Right lobe of liver (tissue), 4 donors: ENCODE measurements around the gene AKT3.

Source experiments
- POLR2A ChIP-seq: fragments of 450-650 bp; IDR thresholded peaks from one replicate; pipeline ENCODE4 v1.6.1; 2017; ENCODE audit warnings: antibody characterized with exemption, mild to moderate bottlenecking
- TF ChIP-seq, protein P1 (sequence below), 4 donors: fragments of 200-600 bp in 3 of 4; fragments of 450-650 bp in 1 of 4; IDR thresholded peaks; one replicate each; pipeline versions ENCODE4 v1.5.1 to v1.8.0; 2016 to 2022; ENCODE audit warnings: antibody characterized with exemption in 4 of 4, mild to moderate bottlenecking in 2 of 4
- donor health status: DM: no; HTN: no; CAD: no.
- donor health status: DM: no; HTN: no; CAD: no.
- donor health status: DM: no; HTN: yes; CAD: no.

DNA sequence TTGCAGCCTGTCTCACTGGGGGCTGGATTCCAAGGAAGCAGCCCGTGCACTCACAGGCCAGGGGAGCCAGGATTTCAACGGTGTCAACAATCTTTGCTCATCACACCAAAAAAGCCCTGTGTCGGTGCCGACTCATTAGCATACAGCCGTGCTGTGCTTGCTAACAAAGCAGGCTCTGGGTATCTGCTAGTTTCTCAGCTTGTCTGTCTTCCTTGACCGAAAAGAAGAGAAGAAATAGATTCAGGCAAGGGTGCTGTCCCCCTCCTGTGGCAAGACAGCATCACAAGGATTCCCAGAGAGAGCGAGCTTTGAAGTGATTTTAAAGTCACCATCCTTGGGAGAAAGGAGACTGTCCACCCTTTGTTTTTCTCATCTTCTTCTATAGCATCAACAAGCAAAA lies 379.5 kb downstream of the AKT3 start:
- TF ChIP-seq, protein P1, sequence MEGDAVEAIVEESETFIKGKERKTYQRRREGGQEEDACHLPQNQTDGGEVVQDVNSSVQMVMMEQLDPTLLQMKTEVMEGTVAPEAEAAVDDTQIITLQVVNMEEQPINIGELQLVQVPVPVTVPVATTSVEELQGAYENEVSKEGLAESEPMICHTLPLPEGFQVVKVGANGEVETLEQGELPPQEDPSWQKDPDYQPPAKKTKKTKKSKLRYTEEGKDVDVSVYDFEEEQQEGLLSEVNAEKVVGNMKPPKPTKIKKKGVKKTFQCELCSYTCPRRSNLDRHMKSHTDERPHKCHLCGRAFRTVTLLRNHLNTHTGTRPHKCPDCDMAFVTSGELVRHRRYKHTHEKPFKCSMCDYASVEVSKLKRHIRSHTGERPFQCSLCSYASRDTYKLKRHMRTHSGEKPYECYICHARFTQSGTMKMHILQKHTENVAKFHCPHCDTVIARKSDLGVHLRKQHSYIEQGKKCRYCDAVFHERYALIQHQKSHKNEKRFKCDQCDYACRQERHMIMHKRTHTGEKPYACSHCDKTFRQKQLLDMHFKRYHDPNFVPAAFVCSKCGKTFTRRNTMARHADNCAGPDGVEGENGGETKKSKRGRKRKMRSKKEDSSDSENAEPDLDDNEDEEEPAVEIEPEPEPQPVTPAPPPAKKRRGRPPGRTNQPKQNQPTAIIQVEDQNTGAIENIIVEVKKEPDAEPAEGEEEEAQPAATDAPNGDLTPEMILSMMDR (IDR thresholded peaks at IDR 0.05) = no peak
- TF ChIP-seq POLR2A = no peak
